ENCODE measurements around the gene CENPM.

DNA sequence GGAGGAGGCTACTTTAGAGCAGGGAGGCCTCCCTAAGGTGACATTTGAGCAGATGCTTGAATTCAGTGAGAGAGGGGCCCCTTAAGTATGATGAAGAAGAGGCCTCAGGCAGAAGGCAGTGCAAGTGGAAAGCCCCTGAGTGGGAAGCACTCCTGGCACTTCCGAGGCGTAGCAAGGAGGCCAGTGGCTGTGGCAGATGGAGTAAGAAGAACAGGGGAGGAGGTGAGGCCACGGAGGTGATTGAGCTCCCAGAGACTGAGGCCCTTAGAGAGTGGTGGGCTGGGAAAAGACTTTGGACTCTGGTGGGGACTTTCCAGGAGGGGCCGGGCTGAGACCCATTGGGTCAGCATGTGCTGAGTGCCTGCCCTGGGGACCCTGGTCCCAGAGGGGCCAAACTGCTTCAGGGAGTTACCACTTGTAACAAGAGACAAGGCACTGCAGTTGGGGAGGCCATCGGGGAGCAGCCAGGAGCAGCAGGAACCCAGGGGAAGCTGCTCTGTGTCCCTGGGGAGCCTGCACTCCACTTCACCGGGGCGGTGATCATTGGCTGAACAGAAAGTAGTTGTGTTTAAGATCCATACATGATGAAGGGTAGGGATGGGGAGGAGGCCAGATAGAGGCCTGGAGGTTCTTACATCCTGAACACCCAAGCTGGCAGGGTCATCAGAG is 2.5 kb upstream of the CENPM start:
- TF ChIP-seq POLR2AphosphoS5 (IDR thresholded peaks at IDR 0.05; ENCODE audit: insufficient read depth, low read depth, low read length) (no peak), MAX (IDR thresholded peaks at IDR 0.05; ENCODE audit: insufficient read depth, insufficient read length) (no peak), EZH2 (IDR thresholded peaks at IDR 0.05; ENCODE audit: borderline replicate concordance, low read depth, low read length, severe bottlenecking) (no peak)
- TF ChIP-seq, protein P1, sequence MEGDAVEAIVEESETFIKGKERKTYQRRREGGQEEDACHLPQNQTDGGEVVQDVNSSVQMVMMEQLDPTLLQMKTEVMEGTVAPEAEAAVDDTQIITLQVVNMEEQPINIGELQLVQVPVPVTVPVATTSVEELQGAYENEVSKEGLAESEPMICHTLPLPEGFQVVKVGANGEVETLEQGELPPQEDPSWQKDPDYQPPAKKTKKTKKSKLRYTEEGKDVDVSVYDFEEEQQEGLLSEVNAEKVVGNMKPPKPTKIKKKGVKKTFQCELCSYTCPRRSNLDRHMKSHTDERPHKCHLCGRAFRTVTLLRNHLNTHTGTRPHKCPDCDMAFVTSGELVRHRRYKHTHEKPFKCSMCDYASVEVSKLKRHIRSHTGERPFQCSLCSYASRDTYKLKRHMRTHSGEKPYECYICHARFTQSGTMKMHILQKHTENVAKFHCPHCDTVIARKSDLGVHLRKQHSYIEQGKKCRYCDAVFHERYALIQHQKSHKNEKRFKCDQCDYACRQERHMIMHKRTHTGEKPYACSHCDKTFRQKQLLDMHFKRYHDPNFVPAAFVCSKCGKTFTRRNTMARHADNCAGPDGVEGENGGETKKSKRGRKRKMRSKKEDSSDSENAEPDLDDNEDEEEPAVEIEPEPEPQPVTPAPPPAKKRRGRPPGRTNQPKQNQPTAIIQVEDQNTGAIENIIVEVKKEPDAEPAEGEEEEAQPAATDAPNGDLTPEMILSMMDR (IDR thresholded peaks at IDR 0.05; ENCODE audit: extremely low read depth in 1 of 2, insufficient read depth in 1 of 2, low read depth in 1 of 2, low read length in 2 of 2): no peak
